GM21576 (cell line): ENCODE results near the gene ADARB1.

Experiments
- ATAC-seq: cut with Tn5 transposase; IDR thresholded peaks from one replicate; pipeline ENCODE4 v1.9.1; 2021; ENCODE audit warnings: mild to moderate bottlenecking, moderate library complexity; ENCODE audit not compliant: unreplicated experiment

The ADARB1 gene

GRCh38 chr21:45054227-45054926 lies 20.0 kb upstream of the ADARB1 start:
- no peak for ATAC-seq

GRCh38 chr21:45054927-45055612 lies 19.3 kb upstream of the ADARB1 start:
- no peak for ATAC-seq

- ATAC-seq, result no peak
These were observed 18.5 kb upstream of the ADARB1 start for GRCh38 chr21:45055861-45056260.

GRCh38 chr21:45056296-45056904 lies 18.0 kb upstream of the ADARB1 start:
- no peak for ATAC-seq

GRCh38 chr21:45056917-45057560 lies 17.3 kb upstream of the ADARB1 start:
- ATAC-seq, result no peak

GRCh38 chr21:45057886-45058285 lies 16.5 kb upstream of the ADARB1 start:
- ATAC-seq, result no peak

- ATAC-seq, result no peak
These were observed 15.3 kb upstream of the ADARB1 start for GRCh38 chr21:45059121-45059520.

GRCh38 chr21:45060089-45060488 lies 14.3 kb upstream of the ADARB1 start:
- no peak for ATAC-seq

- no peak for ATAC-seq
These were observed 13.6 kb upstream of the ADARB1 start for GRCh38 chr21:45060675-45061311.

- no peak for ATAC-seq
These were observed 10.3 kb upstream of the ADARB1 start for GRCh38 chr21:45064091-45064490.

- ATAC-seq, result no peak
These were observed 9.6 kb upstream of the ADARB1 start for GRCh38 chr21:45064618-45065399.

GRCh38 chr21:45067462-45068285 lies 6.7 kb upstream of the ADARB1 start:
- no peak for ATAC-seq

- ATAC-seq, result no peak
These were observed 5.3 kb upstream of the ADARB1 start for GRCh38 chr21:45069085-45069484.

- ATAC-seq, result no peak
These were observed 4.7 kb upstream of the ADARB1 start for GRCh38 chr21:45069711-45070110.

GRCh38 chr21:45071078-45071873 lies 3.1 kb upstream of the ADARB1 start:
- no peak for ATAC-seq

- no peak for ATAC-seq
These were observed 2.3 kb upstream of the ADARB1 start for GRCh38 chr21:45071874-45072737.

GRCh38 chr21:45072738-45073300 lies 1.6 kb upstream of the ADARB1 start:
- no peak for ATAC-seq
